Measurements from ENCODE around the gene TSHZ2. TPM values are rescaled to one million over a fixed set of nuclear protein-coding genes. Genes with fewer than 3 reads are reported as not detected.

TSHZ2 gene
- total RNA-seq, 1 donor from 2014 or later, result 1.9 TPM

GRCh38 chr20:53287357-53288042, 315.3 kb downstream of the TSHZ2 start:
- DNase-seq, result no peak

GRCh38 chr20:53291548-53291947, 319.4 kb downstream of the TSHZ2 start:
- DNase-seq, result peak; percentile 3

- DNase-seq, result no peak
Measured at GRCh38 chr20:53292347-53292746, 320.2 kb downstream of the TSHZ2 start.

- no peak for DNase-seq
Measured at GRCh38 chr20:53294804-53295203, 322.6 kb downstream of the TSHZ2 start.

GRCh38 chr20:53296025-53296424, 323.9 kb downstream of the TSHZ2 start:
- DNase-seq, result no peak

GRCh38 chr20:53296451-53297153, 324.4 kb downstream of the TSHZ2 start:
- no peak for DNase-seq

- no peak for DNase-seq
Measured at GRCh38 chr20:53297154-53297529, 325.0 kb downstream of the TSHZ2 start.

- DNase-seq, result no peak
Measured at GRCh38 chr20:53298260-53298659, 326.1 kb downstream of the TSHZ2 start.

GRCh38 chr20:53298911-53299310, 326.8 kb downstream of the TSHZ2 start:
- no peak for DNase-seq

- DNase-seq, result no peak
Measured at GRCh38 chr20:53299831-53300230, 327.7 kb downstream of the TSHZ2 start.

- DNase-seq, result no peak
Measured at GRCh38 chr20:53301869-53302268, 329.7 kb downstream of the TSHZ2 start.

GRCh38 chr20:53302695-53303412, 330.7 kb downstream of the TSHZ2 start:
- no peak for DNase-seq

- no peak for DNase-seq
Measured at GRCh38 chr20:53303413-53303760, 331.2 kb downstream of the TSHZ2 start.

- DNase-seq, result no peak
Measured at GRCh38 chr20:53304146-53304545, 332.0 kb downstream of the TSHZ2 start.

- DNase-seq, result no peak
Measured at GRCh38 chr20:53306192-53306805, 334.1 kb downstream of the TSHZ2 start.

GRCh38 chr20:53307964-53308597, 335.9 kb downstream of the TSHZ2 start:
- no peak for DNase-seq

GRCh38 chr20:53309515-53309914, 337.4 kb downstream of the TSHZ2 start:
- no peak for DNase-seq

- no peak for DNase-seq
Measured at GRCh38 chr20:53312957-53313356, 340.8 kb downstream of the TSHZ2 start.

- no peak for DNase-seq
Measured at GRCh38 chr20:53316206-53316937, 344.2 kb downstream of the TSHZ2 start.

- DNase-seq, result no peak
Measured at GRCh38 chr20:53319200-53319599, 347.0 kb downstream of the TSHZ2 start.

- no peak for DNase-seq
Measured at GRCh38 chr20:53319716-53320115, 347.6 kb downstream of the TSHZ2 start.

- DNase-seq, result no peak
Measured at GRCh38 chr20:53320701-53321100, 348.5 kb downstream of the TSHZ2 start.

Measured in dermis blood vessel endothelial cell (primary cell).